HCT116 (cell line): ENCODE data around the gene WDR20. TPM values are rescaled to one million over a fixed set of nuclear protein-coding genes. Genes with fewer than 3 reads are reported as not detected.
A peak's percentile ranks its signal among the peaks of the same experiment; 100 is the strongest.

Experiments
- ATAC-seq: fragments of 200-7000 bp; cut with Tn5 transposase; 2 replicates; pipeline ENCODE4 v1.9.1; 2020; ENCODE audit warnings: mild to moderate bottlenecking, moderate library complexity
- BruUV-seq: library from RNA; stranded (reverse); fragments of 400-500 nt; replicated peaks from 2 replicates; lab custom pipeline; 2021; lab: Mats Ljungman, UMichigan
- CTCF ChIA-PET: fragments of 300-600 bp; sonication (Branson Sonifier 250); formaldehyde crosslinking; loops from one replicate; lab custom pipeline; 2021; ENCODE audit warnings: antibody characterized with exemption; lab: Charles Lee
- POLR2A ChIA-PET: fragments of 300-600, 350-600 bp; sonication (Branson Sonifier 250); formaldehyde crosslinking; loops from one replicate; lab custom pipeline; 2021; ENCODE audit warnings: antibody characterized with exemption; lab: Charles Lee
- RAD21 ChIA-PET, 2 experiments: fragments of 300-600 bp; sonication (Branson Sonifier 250); formaldehyde crosslinking; loops; one replicate each; lab custom pipeline; 2023; ENCODE audit warnings: low total read pairs in 2 of 2; ENCODE audit not compliant: uncharacterized antibody in 2 of 2, unreplicated experiment in 2 of 2, low non-redundant PET in 1 of 2; lab: Charles Lee
- DNase-seq: peaks from one replicate; pipeline ENCODE4 v3.0.0-alpha.2; 2010; ENCODE audit warnings: low read depth, low spot score
- H2AFZ ChIP-seq: fragments of 200-600 bp; shearing (Covaris generic), sonication (generic); 2 replicates; pipeline ENCODE4 v1.6.1; 2017; ENCODE audit warnings: low read depth, mixed run types, mixed read lengths, antibody characterized with exemption, low read length; ENCODE audit not compliant: poor library complexity, severe bottlenecking
- H3K27ac ChIP-seq: 2 replicates; pipeline ENCODE4 v1.5.1; 2012; ENCODE audit warnings: low read depth, low read length
- H3K27me3 ChIP-seq: fragments of 200-600 bp; sonication (generic); 2 replicates; pipeline ENCODE4 v1.6.1; 2016; ENCODE audit warnings: mixed run types, low read length, mixed read lengths; ENCODE audit not compliant: insufficient read depth
- H3K36me3 ChIP-seq, 2 experiments: fragments of 200-500 bp in 1 of 2; fragments of 200-600 bp in 1 of 2; sonication (Bioruptor generic) in 1 of 2; sonication (generic) in 1 of 2; 2 replicates each; pipeline versions ENCODE4 v1.5.1 to v1.6.1; 2014 to 2016; ENCODE audit warnings: low read length in 2 of 2, inconsistent platforms in 1 of 2, mixed read lengths in 1 of 2, mixed run types in 1 of 2; ENCODE audit not compliant: insufficient read depth in 2 of 2, control insufficient read depth in 1 of 2
- H3K4me1 ChIP-seq, 2 experiments: fragments of 200-600 bp in 1 of 2; sonication (generic) in 1 of 2; 2 replicates each; pipeline versions ENCODE4 v1.5.1 to v1.6.1; 2012 to 2017; ENCODE audit warnings: low read length in 2 of 2, inconsistent platforms in 1 of 2, mild to moderate bottlenecking in 1 of 2, mixed read lengths in 1 of 2, mixed run types in 1 of 2, moderate library complexity in 1 of 2; ENCODE audit not compliant: insufficient read depth in 2 of 2, control insufficient read depth in 1 of 2
- H3K4me2 ChIP-seq: fragments of 200-600 bp; sonication (generic); 2 replicates; pipeline ENCODE4 v1.6.1; 2017; ENCODE audit warnings: mixed run types, low read length, mixed read lengths
- H3K4me3 ChIP-seq, 2 experiments: fragments of 200-600 bp in 1 of 2; sonication (generic) in 1 of 2; replicated peaks in 1 of 2; 2 replicates each; pipeline ENCODE4 v1.5.1; 2011 to 2016; ENCODE audit warnings: low read length in 2 of 2, control low read depth in 1 of 2, low read depth in 1 of 2, mild to moderate bottlenecking in 1 of 2, mixed read lengths in 1 of 2, mixed run types in 1 of 2
- H3K79me2 ChIP-seq: fragments of 200-600 bp; sonication (generic); 2 replicates; pipeline ENCODE4 v1.6.1; 2017; ENCODE audit warnings: mild to moderate bottlenecking, mixed run types, low read length, moderate library complexity, mixed read lengths; ENCODE audit not compliant: insufficient read depth
- H3K9ac ChIP-seq: fragments of 200-600 bp; sonication (generic); 2 replicates; pipeline ENCODE4 v1.6.1; 2016; ENCODE audit warnings: low read length, mixed read lengths
- H3K9me2 ChIP-seq: fragments of 200-600 bp; sonication (generic), shearing (Covaris generic); 2 replicates; pipeline ENCODE4 v1.6.1; 2017; ENCODE audit warnings: mixed run types, mild to moderate bottlenecking, moderate library complexity; ENCODE audit not compliant: insufficient read depth
- H3K9me3 ChIP-seq, 2 experiments: fragments of 200-500 bp in 1 of 2; fragments of 200-600 bp in 1 of 2; sonication (Bioruptor generic) in 1 of 2; sonication (generic) in 1 of 2; 2 replicates each; pipeline ENCODE4 v1.6.1; 2014 to 2017; ENCODE audit warnings: low read length in 2 of 2, mixed read lengths in 2 of 2, inconsistent platforms in 1 of 2, low read depth in 1 of 2, mild to moderate bottlenecking in 1 of 2, mixed run types in 1 of 2, moderate library complexity in 1 of 2; ENCODE audit not compliant: control insufficient read depth in 1 of 2, insufficient read depth in 1 of 2
- H4K20me1 ChIP-seq: fragments of 200-600 bp; sonication (generic), shearing (Covaris generic); 2 replicates; pipeline ENCODE4 v1.6.1; 2017; ENCODE audit warnings: mixed run types, mild to moderate bottlenecking, moderate library complexity; ENCODE audit not compliant: insufficient read depth
- EGR1 ChIP-seq: IDR thresholded peaks from 2 replicates; pipeline ENCODE4 v1.6.1; 2012; ENCODE audit warnings: low read depth
- ELF1 ChIP-seq: IDR thresholded peaks from 2 replicates; pipeline ENCODE4 v1.6.1; 2012; ENCODE audit warnings: low read depth, borderline replicate concordance
- FOSL1 ChIP-seq: IDR thresholded peaks from 2 replicates; pipeline ENCODE4 v1.6.1; 2012; ENCODE audit warnings: low read depth
- POLR2A ChIP-seq: IDR thresholded peaks from 2 replicates; pipeline ENCODE4 v1.7.0; 2011; ENCODE audit warnings: borderline replicate concordance; ENCODE audit not compliant: insufficient read depth, insufficient read length; ENCODE audit errors: extremely low read depth
- RAD21 ChIP-seq: IDR thresholded peaks from 2 replicates; pipeline ENCODE4 v1.6.1; 2012; ENCODE audit warnings: low read depth, mild to moderate bottlenecking
- SIN3A ChIP-seq: IDR thresholded peaks from 2 replicates; pipeline ENCODE4 v1.6.1; 2012; ENCODE audit warnings: low read depth
- SP1 ChIP-seq: IDR thresholded peaks from 2 replicates; pipeline ENCODE4 v1.6.1; 2012; ENCODE audit warnings: low read depth
- SRF ChIP-seq: IDR thresholded peaks from 2 replicates; pipeline ENCODE4 v1.6.1; 2012; ENCODE audit warnings: low read depth
- ZFX ChIP-seq: fragments of 450-650 bp; IDR thresholded peaks from 2 replicates; pipeline ENCODE4 v1.6.1; 2017
- ZNF274 ChIP-seq: fragments of 200-500 bp; sonication (Bioruptor generic); IDR thresholded peaks from 2 replicates; pipeline ENCODE4 v1.6.1; 2014; ENCODE audit warnings: mild to moderate bottlenecking, low read depth, low read length, inconsistent platforms
- intact Hi-C: fragments of 100-400 bp; cut with micrococcal nuclease; formaldehyde crosslinking; loops from 2 replicates; pipeline ENCODE4 v1.10.0; 2022
- total RNA-seq: library from RNA; stranded (reverse); gene quantifications from one replicate; pipeline ENCODE4 v1.2.1, GENCODE V29; 2021; ENCODE audit not compliant: unreplicated experiment
- TF ChIP-seq, protein P1 (sequence below): IDR thresholded peaks from 2 replicates; pipeline ENCODE4 v1.6.1; 2012; ENCODE audit warnings: low read depth
- TF ChIP-seq, protein P2 (sequence below): IDR thresholded peaks from 2 replicates; pipeline ENCODE4 v1.6.1; 2012
- TF ChIP-seq, protein P3 (sequence below), 3 experiments: fragments of 200-600 bp in 1 of 3; sonication (generic) in 1 of 3; IDR thresholded peaks in 2 of 3; conservative IDR thresholded peaks in 1 of 3; 2 replicates each; pipeline ENCODE4 v1.5.1; 2012 to 2017; ENCODE audit warnings: low read depth in 2 of 3, low read length in 2 of 3, antibody characterized with exemption in 1 of 3, borderline replicate concordance in 1 of 3, control low read depth in 1 of 3, mild to moderate bottlenecking in 1 of 3, mixed read lengths in 1 of 3, mixed run types in 1 of 3, moderate library complexity in 1 of 3; ENCODE audit not compliant: insufficient read depth in 1 of 3
- TF ChIP-seq, protein P4 (sequence below): IDR thresholded peaks from 2 replicates; pipeline ENCODE4 v1.6.1; 2012

WDR20 gene
- total RNA-seq, 1 experiment from 2014 or later = 21.1 TPM

DNA sequence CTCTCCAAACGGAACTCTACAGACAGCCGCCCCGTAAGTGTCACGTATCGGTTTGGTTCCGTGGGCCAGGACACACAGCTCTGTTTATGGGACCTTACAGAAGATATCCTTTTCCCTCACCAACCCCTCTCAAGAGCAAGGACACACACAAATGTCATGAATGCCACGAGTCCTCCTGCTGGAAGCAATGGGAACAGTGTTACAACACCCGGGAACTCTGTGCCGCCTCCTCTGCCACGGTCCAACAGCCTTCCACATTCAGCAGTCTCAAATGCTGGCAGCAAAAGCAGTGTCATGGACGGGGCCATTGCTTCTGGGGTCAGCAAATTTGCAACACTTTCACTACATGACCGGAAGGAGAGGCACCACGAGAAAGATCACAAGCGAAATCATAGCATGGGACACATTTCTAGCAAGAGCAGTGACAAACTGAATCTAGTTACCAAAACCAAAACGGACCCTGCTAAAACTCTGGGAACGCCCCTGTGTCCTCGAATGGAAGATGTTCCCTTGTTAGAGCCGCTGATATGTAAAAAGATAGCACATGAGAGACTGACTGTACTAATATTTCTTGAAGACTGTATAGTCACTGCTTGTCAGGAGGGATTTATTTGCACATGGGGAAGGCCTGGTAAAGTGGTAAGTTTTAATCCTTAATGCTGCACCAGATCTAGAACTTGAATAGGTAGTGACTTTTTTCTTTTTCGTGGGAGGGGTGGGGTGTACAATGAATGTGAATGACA lies 69.7 kb downstream of the WDR20 start:
- H3K9me3 ChIP-seq = no peaks in the 10 kb centered on the region
- no peaks in the 10 kb centered on the region for H3K4me1 ChIP-seq
- H3K4me3 ChIP-seq = no peak overlapping the region
- TF ChIP-seq, protein P1, sequence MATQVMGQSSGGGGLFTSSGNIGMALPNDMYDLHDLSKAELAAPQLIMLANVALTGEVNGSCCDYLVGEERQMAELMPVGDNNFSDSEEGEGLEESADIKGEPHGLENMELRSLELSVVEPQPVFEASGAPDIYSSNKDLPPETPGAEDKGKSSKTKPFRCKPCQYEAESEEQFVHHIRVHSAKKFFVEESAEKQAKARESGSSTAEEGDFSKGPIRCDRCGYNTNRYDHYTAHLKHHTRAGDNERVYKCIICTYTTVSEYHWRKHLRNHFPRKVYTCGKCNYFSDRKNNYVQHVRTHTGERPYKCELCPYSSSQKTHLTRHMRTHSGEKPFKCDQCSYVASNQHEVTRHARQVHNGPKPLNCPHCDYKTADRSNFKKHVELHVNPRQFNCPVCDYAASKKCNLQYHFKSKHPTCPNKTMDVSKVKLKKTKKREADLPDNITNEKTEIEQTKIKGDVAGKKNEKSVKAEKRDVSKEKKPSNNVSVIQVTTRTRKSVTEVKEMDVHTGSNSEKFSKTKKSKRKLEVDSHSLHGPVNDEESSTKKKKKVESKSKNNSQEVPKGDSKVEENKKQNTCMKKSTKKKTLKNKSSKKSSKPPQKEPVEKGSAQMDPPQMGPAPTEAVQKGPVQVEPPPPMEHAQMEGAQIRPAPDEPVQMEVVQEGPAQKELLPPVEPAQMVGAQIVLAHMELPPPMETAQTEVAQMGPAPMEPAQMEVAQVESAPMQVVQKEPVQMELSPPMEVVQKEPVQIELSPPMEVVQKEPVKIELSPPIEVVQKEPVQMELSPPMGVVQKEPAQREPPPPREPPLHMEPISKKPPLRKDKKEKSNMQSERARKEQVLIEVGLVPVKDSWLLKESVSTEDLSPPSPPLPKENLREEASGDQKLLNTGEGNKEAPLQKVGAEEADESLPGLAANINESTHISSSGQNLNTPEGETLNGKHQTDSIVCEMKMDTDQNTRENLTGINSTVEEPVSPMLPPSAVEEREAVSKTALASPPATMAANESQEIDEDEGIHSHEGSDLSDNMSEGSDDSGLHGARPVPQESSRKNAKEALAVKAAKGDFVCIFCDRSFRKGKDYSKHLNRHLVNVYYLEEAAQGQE = no peak
- TF ChIP-seq, protein P2, sequence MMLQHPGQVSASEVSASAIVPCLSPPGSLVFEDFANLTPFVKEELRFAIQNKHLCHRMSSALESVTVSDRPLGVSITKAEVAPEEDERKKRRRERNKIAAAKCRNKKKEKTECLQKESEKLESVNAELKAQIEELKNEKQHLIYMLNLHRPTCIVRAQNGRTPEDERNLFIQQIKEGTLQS = no peak
- no peak for TF ChIP-seq SIN3A
- TF ChIP-seq, protein P3, sequence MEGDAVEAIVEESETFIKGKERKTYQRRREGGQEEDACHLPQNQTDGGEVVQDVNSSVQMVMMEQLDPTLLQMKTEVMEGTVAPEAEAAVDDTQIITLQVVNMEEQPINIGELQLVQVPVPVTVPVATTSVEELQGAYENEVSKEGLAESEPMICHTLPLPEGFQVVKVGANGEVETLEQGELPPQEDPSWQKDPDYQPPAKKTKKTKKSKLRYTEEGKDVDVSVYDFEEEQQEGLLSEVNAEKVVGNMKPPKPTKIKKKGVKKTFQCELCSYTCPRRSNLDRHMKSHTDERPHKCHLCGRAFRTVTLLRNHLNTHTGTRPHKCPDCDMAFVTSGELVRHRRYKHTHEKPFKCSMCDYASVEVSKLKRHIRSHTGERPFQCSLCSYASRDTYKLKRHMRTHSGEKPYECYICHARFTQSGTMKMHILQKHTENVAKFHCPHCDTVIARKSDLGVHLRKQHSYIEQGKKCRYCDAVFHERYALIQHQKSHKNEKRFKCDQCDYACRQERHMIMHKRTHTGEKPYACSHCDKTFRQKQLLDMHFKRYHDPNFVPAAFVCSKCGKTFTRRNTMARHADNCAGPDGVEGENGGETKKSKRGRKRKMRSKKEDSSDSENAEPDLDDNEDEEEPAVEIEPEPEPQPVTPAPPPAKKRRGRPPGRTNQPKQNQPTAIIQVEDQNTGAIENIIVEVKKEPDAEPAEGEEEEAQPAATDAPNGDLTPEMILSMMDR (IDR thresholded peaks at IDR 0.05 in 2 of 3, conservative IDR thresholded peaks at IDR 0.05 in 1 of 3; ENCODE audit: borderline replicate concordance in 1 of 3, insufficient read depth in 1 of 3, low read depth in 2 of 3, low read length in 2 of 3) = peak in 2 of 3 experiments; percentile 31 to 44; a peak in 3 of 6 replicates
- TF ChIP-seq SRF = no peak
- TF ChIP-seq ZFX = no peak
- no peak for TF ChIP-seq ZNF274
- TF ChIP-seq ELF1 = no peak
- TF ChIP-seq, protein P4, sequence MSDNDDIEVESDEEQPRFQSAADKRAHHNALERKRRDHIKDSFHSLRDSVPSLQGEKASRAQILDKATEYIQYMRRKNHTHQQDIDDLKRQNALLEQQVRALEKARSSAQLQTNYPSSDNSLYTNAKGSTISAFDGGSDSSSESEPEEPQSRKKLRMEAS = no peak
- peak; percentile 26; the same call in 1 of the 2 replicates for TF ChIP-seq RAD21
- TF ChIP-seq SP1 = no peak
- TF ChIP-seq FOSL1 = no peak
- TF ChIP-seq POLR2A = no peak
- no peak for TF ChIP-seq EGR1
- no peak overlapping the region for H3K4me2 ChIP-seq
- H3K79me2 ChIP-seq = peaks cover 21% of the 10 kb centered on the region
- CTCF ChIA-PET = no interaction called here
- no peaks in the 10 kb centered on the region for H3K27me3 ChIP-seq
- H3K36me3 ChIP-seq = peaks cover 2 to 3% of the 10 kb centered on the region in 2 experiments; a peak in 2 of 4 replicates
- no peak overlapping the region for H3K27ac ChIP-seq
- H3K9me2 ChIP-seq = no peaks in the 10 kb centered on the region
- POLR2A ChIA-PET = no interaction called here
- DNase-seq (no peak), ATAC-seq (peak; percentile 76)
- BruUV-seq = no TSS peak
- RAD21 ChIA-PET = no interaction called here
- no peak overlapping the region for H2AFZ ChIP-seq
- no peak overlapping the region for H3K9ac ChIP-seq
- H4K20me1 ChIP-seq = no peaks in the 10 kb centered on the region
- intact Hi-C loops = no loop called here
